A549 (cell line): ENCODE results near the gene AP3S2. TPM values are rescaled to one million over a fixed set of nuclear protein-coding genes. Genes with fewer than 3 reads are reported as not detected.

Experiments used
- ATAC-seq, 2 experiments: fragments of 200-7000 bp in 1 of 2; fragments of >200 bp in 1 of 2; cut with Nextera tagmentation in 1 of 2; cut with Tn5 transposase in 1 of 2; 3 replicates each; pipeline versions ENCODE4 v1.8.0 to v1.9.1; 2018 to 2020; ENCODE audit warnings: mild to moderate bottlenecking in 1 of 2, moderate library complexity in 1 of 2
- CTCF ChIA-PET: fragments of 300-600 bp; sonication (Branson Sonifier 250); formaldehyde crosslinking; extraction: SDS; loops from one replicate; lab custom pipeline; 2021; ENCODE audit warnings: antibody characterized with exemption, inconsistent platforms; lab: Yijun Ruan, JAX
- POLR2A ChIA-PET: fragments of 350-600 bp; formaldehyde crosslinking; extraction: SDS; loops from one replicate; lab custom pipeline; 2021; ENCODE audit warnings: antibody characterized with exemption, inconsistent platforms; lab: Yijun Ruan, JAX
- DNase-seq, 2 experiments: peaks; one replicate each; pipeline versions ENCODE4 v3.0.0 to v3.0.0-alpha.2; 2011 to 2016; ENCODE audit warnings: low read depth in 1 of 2, low spot score in 1 of 2
- FAIRE-seq: peaks from 2 replicates; lab custom pipeline; 2011; peaks lifted over from hg19 to GRCh38; lab: Jason Lieb, UNC
- H3K27ac ChIP-seq, 2 experiments: fragments of >200 bp; sonication (Bioruptor Twin); formaldehyde crosslinking; 3 replicates each; pipeline ENCODE4 v1.5.1; 2016 to 2017
- H3K4me1 ChIP-seq: fragments of >200 bp; sonication (Bioruptor Twin); formaldehyde crosslinking; 3 replicates; pipeline ENCODE4 v1.6.1; 2016
- H3K4me2 ChIP-seq: fragments of >200 bp; sonication (Bioruptor Twin); formaldehyde crosslinking; 3 replicates; pipeline ENCODE4 v1.6.1; 2016
- H3K4me3 ChIP-seq: fragments of >200 bp; sonication (Bioruptor Twin); formaldehyde crosslinking; 3 replicates; pipeline ENCODE4 v1.5.1; 2016
- H3K9me3 ChIP-seq: fragments of >200 bp; sonication (Bioruptor Twin); formaldehyde crosslinking; 3 replicates; pipeline ENCODE4 v1.6.1; 2016
- EHF ChIP-seq: fragments of 250-450 bp; sonication (Bioruptor Pico); IDR thresholded peaks from 2 replicates; pipeline ENCODE4 v1.5.0; 2020; ENCODE audit warnings: mild to moderate bottlenecking
- HEYL ChIP-seq: fragments of 250-450 bp; sonication (Bioruptor Pico); IDR thresholded peaks from 2 replicates; pipeline ENCODE4 v1.8.0; 2021; ENCODE audit warnings: mild to moderate bottlenecking, moderate library complexity
- HMGXB4 ChIP-seq: fragments of 250-450 bp; sonication (Bioruptor Pico); IDR thresholded peaks from 2 replicates; pipeline ENCODE4 v1.5.0; 2021; ENCODE audit warnings: mild to moderate bottlenecking, moderate library complexity, borderline replicate concordance
- HOXA7 ChIP-seq: fragments of 250-450 bp; sonication (Bioruptor Pico); IDR thresholded peaks from 2 replicates; pipeline ENCODE4 v1.5.0; 2020; ENCODE audit warnings: mild to moderate bottlenecking, moderate library complexity
- KDM1A ChIP-seq: fragments of 200-600 bp; sonication (generic); IDR thresholded peaks from 2 replicates; pipeline ENCODE4 v1.6.1; 2016; ENCODE audit warnings: low read depth, mild to moderate bottlenecking
- MYC ChIP-seq: IDR thresholded peaks from 2 replicates; pipeline ENCODE4 v1.6.1; 2012; ENCODE audit warnings: mild to moderate bottlenecking, inconsistent platforms, low read length, improper control_type of control experiment, borderline replicate concordance
- NPAS2 ChIP-seq: fragments of 250-450 bp; sonication (Bioruptor Pico); IDR thresholded peaks from 2 replicates; pipeline ENCODE4 v1.8.0; 2022; ENCODE audit warnings: mild to moderate bottlenecking, moderate library complexity, borderline replicate concordance
- PBX3 ChIP-seq: IDR thresholded peaks from 2 replicates; pipeline ENCODE4 v1.6.1; 2012
- RARB ChIP-seq: fragments of 250-450 bp; sonication (Bioruptor Pico); IDR thresholded peaks from 2 replicates; pipeline ENCODE4 v1.8.0; 2021; ENCODE audit warnings: mild to moderate bottlenecking, moderate library complexity
- RCOR1 ChIP-seq: fragments of 150-350 bp; IDR thresholded peaks from 2 replicates; pipeline ENCODE4 v1.6.1; 2014; ENCODE audit warnings: antibody characterized with exemption, low read length, low read depth
- REST ChIP-seq: fragments of 200-600 bp; sonication (generic); IDR thresholded peaks from 2 replicates; pipeline ENCODE4 v1.6.1; 2016; ENCODE audit warnings: antibody characterized with exemption, mild to moderate bottlenecking, moderate library complexity
- ZFP36 ChIP-seq: fragments of 450-650 bp; IDR thresholded peaks from 2 replicates; pipeline ENCODE4 v1.6.1; 2014; ENCODE audit warnings: borderline replicate concordance; ENCODE audit not compliant: partially characterized antibody
- WGBS: methylation state at CpG from one replicate; pipeline ENCODE4 v1.1.6; 2017; ENCODE audit errors: missing lambda C conversion rate; 5-methylcytosine and 5-hydroxymethylcytosine counted together
- polyA plus RNA-seq, 4 experiments: library from polyadenylated mRNA; depleted of rRNA in 3 of 4; stranded (reverse); fragments of >200 nt; fragmentation: RNase III in 1 of 4; extraction: RNeasy Plus Mini Kit Qiagen cat#74134 plus additional on column Dnase treatment in 1 of 4; gene quantifications; 2 replicates in 3 of 4; 3 replicates in 1 of 4; pipeline ENCODE4 v1.2.3, GENCODE V29; 2011 to 2017
- TF ChIP-seq, protein P1 (sequence below): IDR thresholded peaks from 2 replicates; pipeline ENCODE4 v1.6.1; 2012; ENCODE audit warnings: low read depth, borderline replicate concordance

Gene AP3S2
- polyA plus RNA-seq, 2 of the 4 experiments (the other 2 are of a cell fraction) = 85.1 to 85.9 TPM

- FAIRE-seq (no peak), ATAC-seq (no peak), DNase-seq (no peak)
- no peak for TF ChIP-seq RARB (CRISPR knock-in tag)
- Histone ChIP-seq H3K4me3 (no peak overlapping the region), H3K27ac (no peak overlapping the region), H3K4me1 (peaks cover 15% of the 10 kb centered on the region; the same call in 2 of the 3 replicates), H3K4me2 (no peak overlapping the region), H3K9me3 (no peaks in the 10 kb centered on the region)
- CTCF ChIA-PET = interaction anchor here (1.3 to 3.0 kb wide), 4 partner anchors 9 to 41 kb away, joined by 3 to 20 read pairs (median 4); no protein-coding TSS in a partner anchor
- POLR2A ChIA-PET = no interaction called here
- WGBS = 81% methylated on average over 21 of the region's 21 CpGs
These were observed 92.2 kb downstream of the AP3S2 start for GRCh38 chr15:89801471-89802195.

DNA sequence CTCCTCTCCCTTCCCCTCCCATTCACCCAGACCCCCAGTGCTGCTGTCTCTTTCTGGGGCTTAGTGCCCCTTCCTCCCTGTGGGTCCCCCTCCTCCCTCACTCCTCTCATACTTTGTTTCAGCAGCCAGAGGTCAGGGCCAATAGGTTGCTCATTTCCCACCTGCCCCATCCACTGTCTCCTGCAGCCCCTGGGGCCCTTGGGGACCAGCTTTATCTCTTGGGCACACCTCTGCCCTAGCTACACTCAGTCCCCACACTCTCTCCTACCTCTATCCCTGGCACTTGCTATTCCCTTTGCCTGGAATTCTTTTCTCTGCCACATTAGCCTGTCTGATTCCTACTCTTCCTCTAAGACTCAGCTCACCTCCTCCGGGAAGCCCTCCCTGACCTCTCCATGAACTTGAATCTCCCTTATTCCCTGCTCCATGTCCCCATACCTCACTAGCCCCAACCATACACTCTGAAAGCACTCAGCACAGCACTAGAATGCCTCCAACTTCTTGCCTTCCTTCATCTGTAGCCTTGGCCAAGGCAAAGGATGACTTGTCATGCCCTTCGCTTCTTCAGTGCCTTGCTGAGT, 93.8 kb downstream of the AP3S2 start:
- POLR2A ChIA-PET = no interaction called here
- FAIRE-seq = no peak
- Histone ChIP-seq H3K4me2 (no peak overlapping the region), H3K27ac (no peak overlapping the region), H3K9me3 (no peaks in the 10 kb centered on the region), H3K4me1 (peaks cover 18% of the 10 kb centered on the region; the same call in 2 of the 3 replicates), H3K4me3 (no peak overlapping the region)
- CTCF ChIA-PET = interaction anchor here (0.6 to 2.9 kb wide), 4 partner anchors 12 to 99 kb away, joined by 3 to 22 read pairs (median 3); no protein-coding TSS in a partner anchor
- no peak for ATAC-seq
- TF ChIP-seq ZFP36 = peak; percentile 91
- TF ChIP-seq RARB (CRISPR knock-in tag) = no peak
- no peak for DNase-seq
- WGBS = 86% methylated on average over 2 of the region's 2 CpGs

GRCh38 chr15:89799011-89799911, 94.5 kb downstream of the AP3S2 start:
- ATAC-seq = no peak; a peak in 1 of 6 replicates
- 77% methylated on average over 20 of the region's 20 CpGs for WGBS
- CTCF ChIA-PET = interaction anchor here (0.6 to 2.9 kb wide), 7 partner anchors 10 to 99 kb away, joined by 3 to 22 read pairs (median 7); no protein-coding TSS in a partner anchor
- Histone ChIP-seq H3K4me1 (peaks cover 25% of the 10 kb centered on the region), H3K4me3 (no peak overlapping the region), H3K4me2 (no peak overlapping the region), H3K9me3 (no peaks in the 10 kb centered on the region), H3K27ac (no peak overlapping the region)
- no peak for DNase-seq
- FAIRE-seq = no peak
- POLR2A ChIA-PET = interaction anchor here (0.5 kb wide), 1 partner anchor 31 kb away, joined by 3 read pairs; no protein-coding TSS in a partner anchor
- TF ChIP-seq RCOR1 (no peak), PBX3 (no peak), HOXA7 (CRISPR knock-in tag) (no peak), EHF (CRISPR knock-in tag) (no peak), REST (no peak), HMGXB4 (CRISPR knock-in tag) (no peak), NPAS2 (CRISPR knock-in tag) (no peak), KDM1A (no peak), MYC (no peak), HEYL (CRISPR knock-in tag) (no peak)
- TF ChIP-seq, protein P1, sequence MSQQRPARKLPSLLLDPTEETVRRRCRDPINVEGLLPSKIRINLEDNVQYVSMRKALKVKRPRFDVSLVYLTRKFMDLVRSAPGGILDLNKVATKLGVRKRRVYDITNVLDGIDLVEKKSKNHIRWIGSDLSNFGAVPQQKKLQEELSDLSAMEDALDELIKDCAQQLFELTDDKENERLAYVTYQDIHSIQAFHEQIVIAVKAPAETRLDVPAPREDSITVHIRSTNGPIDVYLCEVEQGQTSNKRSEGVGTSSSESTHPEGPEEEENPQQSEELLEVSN = no peak
